GM18858 (cell line): ENCODE data around the gene AVPR1B.
"Not testable (repeated sequence)": the region's sequence is repeated elsewhere in the genome, so short reads cannot be mapped to it uniquely, and the experiment has no call there.

ENCODE experiments used
- ATAC-seq: cut with Tn5 transposase; IDR thresholded peaks from one replicate; pipeline ENCODE4 v1.9.1; 2021; ENCODE audit not compliant: unreplicated experiment

Gene AVPR1B

DNA sequence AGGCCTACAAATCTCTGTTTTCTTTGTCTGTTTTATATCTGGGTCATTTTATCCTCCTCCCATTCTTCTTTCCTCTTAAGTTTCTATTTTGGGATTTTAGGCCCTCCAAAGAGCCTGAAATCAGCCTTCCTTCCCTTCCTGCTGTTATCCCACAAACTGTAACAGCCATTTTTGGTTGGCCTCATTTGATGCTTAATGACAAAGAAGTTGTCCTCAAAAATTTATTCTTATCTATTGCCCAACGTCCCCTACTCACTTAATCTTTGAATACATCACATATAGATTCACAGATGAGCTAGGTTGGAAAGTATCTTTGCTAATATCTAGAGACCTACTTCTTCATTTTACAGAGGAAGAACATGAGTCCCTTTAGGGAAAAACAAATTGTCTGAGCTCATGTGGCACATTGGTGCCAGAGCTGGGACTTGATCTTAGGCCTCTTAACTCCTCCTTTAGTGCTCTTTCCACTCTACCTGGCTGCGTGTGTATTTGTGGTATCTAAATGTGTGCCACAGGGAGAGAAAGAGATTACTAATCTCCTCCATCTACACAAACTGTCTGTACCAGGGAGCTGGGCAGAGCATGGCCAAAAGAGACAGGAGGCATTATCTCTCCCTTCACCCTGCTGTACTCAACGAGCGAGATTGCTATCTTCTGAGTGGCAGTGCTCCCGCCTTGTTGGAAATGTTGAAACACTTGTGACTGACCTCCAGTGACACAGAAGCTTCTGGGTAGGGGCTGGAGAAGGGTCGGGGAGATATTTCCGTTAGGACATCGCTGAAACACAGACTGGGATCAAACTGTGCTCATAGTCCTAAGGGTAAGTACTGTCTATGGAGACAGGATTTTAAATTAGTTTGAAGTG lies 34.1 kb downstream of the AVPR1B start:
- no peak for ATAC-seq

DNA sequence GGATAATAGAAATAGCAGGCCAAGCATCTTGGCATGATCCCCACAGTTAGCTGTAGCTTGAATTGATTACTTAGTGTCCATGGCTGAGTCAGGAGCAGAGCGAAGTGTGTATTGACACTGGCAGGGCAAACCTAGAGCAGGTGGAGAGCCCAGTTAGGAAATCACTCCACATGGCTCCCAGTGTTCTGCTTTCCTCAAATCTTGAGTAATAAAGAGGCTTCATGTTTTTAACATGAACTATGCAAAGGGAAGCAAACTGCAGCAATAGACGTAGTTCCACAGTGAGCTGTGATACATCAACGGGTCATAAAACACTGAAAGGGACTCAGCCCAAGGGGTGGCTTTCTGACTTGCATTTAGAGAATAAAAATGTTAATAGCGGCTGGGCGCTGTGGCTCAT lies 35.3 kb downstream of the AVPR1B start:
- ATAC-seq = no peak

DNA sequence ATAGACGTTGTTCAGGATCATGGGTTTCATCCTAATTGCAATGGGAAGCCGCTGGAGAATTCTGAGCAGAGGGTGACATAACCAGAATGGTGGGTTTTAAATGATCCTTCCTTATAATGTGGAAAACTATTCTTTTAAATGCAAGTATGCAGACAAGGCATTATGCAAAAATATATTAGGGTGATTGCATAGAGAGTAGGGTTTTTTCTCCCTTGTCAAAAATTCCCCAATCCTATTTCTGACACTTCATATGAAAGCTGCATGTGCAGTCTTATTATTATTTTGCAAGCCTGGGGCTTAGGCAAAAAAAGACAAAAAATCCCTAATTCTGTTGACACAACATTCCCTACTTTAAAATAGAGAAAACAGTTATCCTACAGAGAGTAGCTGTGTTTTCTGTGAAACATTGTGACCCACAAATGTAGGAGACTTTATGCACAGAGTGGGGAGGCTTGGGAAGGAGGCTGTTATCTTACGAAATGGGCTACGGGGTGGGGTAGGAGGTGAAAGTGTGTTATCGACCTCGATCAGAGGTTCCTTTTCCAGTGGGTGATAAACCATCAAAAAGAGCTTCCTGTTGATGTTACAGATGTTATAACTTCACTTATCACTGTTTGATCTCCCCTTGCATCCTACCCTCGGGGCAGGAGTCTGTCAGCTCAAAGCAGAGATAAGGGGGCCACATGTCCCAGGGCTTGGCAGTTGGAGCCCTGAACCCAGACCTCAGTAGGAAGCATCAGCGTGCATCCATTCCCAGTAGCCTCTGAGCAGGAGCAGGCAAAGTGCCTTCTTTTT lies 37.0 kb downstream of the AVPR1B start:
- no peak for ATAC-seq

DNA sequence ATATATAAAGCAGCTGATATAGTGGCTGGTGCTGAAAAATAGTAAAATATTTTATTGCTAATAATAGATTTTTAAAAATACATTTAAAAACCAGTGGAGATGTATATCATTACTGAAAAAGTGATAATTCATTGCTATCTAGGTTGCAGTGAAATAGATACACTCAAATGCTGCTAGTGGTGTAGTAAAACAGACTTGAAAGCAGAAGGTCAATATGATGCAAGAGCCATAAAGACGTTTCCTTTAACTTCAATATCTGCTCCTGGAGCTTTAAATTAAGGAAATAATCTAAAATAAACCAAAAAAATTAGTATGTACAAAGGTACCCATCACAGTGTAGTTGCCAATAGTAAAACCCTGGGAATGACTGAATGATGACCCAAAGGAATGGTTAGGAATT lies 38.1 kb downstream of the AVPR1B start:
- no peak for ATAC-seq

DNA sequence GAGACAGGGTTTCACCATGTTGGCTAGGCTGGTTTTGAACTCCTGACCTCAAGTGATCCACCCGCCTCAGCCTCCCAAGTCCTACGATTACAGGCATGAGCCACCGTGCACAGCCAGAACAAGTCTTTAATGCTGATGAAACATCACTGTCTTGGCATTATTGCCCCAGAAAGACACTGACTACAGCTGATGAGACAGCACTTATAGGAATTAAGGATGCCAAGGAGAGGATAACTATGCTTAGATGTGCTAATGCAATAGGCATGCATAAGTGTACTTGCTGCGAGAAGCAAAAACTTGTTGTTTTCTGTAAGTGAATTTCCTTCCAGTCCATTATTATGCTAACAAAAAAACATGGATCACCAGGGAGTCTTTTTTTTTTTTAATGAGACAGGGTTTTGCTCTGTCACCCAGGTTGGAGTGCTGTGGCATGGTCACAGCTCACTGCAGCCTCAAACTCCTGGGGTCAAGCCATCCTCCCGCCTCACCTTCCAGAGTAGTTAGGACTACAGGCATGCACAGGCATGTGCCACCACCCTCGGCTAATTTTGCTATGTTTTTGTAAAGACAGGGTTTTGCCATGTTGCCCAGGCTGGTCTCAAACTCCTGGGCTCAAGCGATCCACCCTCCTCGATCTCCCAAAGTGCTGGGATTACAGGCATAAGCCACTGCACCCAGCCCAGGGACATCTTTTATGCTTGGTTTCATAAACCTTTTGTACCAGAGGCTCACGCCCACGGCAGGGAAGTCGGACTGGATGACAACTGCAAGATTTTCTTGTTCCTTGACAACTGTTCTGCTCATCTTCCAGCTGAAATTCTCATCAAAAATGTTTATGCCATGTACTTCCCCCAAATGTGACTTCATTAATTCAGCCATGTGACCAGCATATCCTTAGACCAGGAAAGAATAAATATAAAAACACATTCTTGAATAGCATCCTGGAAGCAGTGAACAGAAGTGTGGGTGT lies 41.1 kb downstream of the AVPR1B start:
- ATAC-seq = no peak

DNA sequence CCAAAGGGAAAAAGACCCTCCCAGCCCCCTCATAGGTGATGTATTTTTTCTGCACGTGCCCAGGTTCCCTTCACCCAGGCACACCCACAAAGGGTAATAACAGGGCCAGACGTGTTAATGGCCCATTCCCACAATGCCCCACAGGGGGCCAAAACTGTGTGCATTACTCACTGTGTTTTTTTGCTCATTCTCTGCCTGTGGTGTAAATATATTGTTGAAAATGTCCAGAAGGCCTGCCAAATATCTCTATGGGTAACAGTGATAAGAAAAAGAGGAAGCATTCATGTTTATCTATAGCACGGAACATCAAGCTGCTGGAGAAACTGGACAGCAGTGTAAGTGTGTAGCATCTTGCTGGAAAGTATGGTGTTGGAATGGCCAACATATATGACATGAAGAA lies 42.3 kb downstream of the AVPR1B start:
- ATAC-seq = no peak

DNA sequence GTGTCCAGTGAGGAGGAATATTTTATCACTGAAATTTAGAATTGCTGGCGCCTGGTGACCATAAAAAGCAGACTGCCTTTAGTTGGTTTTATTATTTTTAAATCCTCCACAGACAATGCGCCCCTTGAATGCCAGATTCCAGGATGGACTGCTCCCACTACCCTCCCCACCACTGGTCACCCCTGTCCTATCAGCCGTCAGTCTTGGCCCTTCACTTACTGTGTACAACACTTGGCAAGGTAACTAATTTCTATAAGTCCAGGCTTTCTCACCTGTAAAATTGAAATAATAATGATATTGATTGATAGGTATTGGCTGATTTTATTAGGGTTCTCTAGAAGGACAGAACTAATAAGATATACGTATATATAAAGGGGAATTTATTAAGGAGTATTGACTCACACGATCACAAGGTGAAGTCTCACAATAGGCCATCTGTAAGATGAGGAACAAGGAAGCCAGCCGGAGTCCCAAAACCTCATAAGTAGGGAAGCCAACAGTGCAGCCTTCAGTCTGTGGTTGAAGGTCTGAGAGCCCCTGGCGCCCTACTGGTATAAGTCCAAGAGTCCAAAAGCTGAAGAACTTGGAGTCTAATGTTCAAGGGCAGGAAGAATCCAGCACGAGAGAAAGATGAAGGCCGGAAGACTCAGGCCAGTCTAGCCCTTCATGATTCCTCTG lies 46.4 kb downstream of the AVPR1B start:
- no peak for ATAC-seq

DNA sequence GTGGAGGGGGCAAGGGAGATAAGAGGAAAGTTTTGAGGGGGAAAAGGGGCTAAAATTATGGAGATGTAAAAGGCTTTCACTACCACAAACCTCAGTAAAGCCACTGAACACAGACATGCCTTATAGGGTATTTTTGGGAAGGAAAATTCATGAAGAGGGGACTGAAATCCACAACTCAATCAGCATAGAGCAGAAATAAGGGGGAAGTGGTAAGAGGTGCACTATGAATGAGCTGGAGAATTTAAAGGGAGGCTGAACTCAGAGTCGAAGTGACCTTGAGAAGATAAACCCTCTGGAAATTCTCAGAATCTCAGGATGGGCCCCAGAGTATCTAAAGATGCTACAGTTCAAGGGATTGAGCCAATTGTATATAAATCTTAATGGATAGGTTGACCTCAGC lies 48.9 kb downstream of the AVPR1B start:
- ATAC-seq = no peak

DNA sequence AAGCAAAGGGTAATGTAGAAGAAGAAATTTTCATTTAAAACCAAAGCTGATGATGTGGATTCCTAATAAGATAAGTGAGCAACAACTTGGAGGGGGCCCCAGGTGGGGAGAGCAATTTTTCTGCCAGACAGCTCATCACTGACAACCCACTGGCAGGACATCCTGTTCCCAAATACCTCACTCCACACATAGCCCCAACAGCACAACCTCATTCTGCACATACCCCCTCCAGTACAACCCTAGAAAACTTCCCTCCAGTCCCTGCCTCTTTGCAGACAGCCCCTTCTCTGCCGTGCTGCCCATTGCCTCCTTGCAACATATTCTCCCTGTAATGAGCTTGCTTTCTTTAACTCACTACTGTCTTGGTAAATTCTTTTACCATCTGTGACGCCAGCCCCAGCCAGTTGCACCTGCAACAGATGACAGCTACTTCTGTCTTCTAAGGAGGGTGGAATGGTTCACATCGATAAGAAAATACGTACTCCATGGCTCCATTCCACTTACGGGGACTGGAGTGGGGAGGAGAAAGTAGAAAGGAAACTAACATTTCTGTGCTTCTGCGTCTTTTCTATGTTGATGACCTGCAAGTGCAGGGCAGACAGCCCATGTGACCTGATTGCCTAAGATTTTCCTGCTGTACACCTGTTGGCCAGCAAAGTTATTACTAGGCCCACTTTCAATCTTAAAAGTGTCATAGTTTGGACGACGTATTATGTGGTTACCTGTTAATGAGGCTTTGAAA lies 49.5 kb downstream of the AVPR1B start:
- ATAC-seq = no peak

DNA sequence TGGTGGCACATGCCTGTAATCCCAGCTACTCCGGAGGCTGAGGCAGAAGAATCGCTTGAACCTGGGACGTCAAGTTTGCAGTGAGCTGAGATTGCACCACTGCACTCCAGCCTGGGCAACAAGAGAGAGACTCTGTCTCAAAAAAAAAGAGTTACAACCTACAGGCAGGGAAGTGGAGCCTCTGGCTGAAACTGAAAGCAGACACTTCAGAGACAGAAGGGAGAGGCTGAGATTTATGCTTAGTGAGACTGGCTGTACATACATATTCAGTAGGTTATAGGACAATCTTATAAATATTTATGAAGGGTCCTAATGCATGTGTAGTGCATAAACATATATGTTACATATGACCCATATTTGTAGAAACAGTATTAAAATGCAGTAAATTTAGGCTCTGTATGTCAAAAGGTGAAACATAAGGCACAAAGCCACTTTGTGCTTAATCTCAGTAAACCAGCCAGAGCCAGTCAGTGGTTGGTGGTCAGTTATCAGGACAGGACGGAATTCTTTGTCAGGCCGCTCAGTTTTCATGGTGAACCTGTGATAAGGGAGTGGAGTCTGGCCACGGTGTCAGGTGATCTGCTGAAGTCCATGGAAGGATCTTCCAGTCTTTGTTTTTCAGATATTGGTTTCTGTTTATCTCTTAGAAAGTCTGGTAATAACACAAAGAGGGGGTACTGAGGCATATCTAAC lies 50.6 kb downstream of the AVPR1B start:
- peak; percentile 84 for ATAC-seq

DNA sequence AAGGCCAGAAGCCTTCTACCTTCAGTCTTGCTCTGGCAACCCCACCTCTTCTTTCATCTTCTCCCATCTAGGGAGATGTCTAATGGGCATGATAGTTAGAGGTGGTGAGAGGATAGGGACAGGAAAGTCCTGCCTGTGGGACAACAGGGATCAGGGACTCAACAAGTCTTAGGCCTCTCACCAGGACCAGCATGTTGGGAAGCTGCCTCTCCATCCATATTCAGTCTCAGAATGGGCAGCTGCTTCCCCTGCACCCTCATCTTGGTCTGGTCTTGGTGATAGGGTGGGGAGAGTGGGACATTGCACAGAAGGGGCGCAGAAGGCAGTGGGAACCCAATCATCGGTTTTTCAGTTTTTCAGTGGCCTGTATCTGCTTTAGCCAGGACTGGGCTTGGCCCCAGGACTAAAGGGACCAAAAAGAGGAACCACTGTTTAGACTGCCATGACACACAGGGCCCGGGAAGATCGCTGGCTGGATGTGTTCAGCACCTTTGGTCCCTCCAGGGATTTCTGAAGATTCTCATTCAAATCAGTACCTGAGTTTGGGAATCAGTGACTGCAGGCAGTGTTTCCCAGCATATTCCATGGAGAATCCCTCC lies 51.5 kb downstream of the AVPR1B start:
- no peak for ATAC-seq

DNA sequence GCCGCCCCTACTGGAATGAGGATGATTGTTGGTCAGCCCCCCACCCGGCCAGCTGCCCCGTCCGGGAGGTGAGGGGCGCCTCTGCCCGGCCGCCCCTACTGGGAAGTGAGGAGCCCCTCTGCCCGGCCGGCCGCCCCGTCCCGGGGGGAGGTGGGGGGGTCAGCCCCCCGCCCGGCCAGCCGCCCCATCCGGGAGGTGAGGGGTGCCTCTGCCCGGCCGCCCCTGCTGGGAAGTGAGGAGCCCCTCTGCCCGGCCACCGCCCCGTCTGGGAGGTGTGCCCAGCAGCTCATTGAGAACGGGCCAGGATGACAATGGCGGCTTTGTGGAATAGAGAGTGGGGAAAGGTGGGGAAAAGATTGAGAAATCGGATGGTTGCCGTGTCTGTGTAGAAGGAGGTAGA lies 52.7 kb downstream of the AVPR1B start:
- ATAC-seq = not testable (repeated sequence)

DNA sequence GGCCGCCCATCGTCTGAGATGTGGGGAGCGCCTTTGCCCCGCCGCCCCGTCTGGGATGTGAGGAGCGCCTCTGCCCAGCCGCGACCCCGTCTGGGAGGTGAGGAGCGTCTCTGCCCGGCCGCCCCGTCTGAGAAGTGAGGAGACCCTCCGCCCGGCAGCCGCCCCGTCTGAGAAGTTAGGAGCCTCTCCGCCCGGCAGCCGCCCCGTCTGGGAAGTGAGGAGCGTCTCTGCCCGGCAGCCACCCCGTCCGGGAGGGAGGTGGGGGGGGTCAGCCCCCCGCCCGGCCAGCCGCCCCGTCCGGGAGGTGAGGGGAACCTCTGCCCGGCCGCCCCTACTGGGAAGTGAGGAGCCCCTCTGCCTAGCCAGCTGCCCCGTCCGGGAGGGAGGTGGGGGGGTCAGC lies 53.2 kb downstream of the AVPR1B start:
- not testable (repeated sequence) for ATAC-seq

DNA sequence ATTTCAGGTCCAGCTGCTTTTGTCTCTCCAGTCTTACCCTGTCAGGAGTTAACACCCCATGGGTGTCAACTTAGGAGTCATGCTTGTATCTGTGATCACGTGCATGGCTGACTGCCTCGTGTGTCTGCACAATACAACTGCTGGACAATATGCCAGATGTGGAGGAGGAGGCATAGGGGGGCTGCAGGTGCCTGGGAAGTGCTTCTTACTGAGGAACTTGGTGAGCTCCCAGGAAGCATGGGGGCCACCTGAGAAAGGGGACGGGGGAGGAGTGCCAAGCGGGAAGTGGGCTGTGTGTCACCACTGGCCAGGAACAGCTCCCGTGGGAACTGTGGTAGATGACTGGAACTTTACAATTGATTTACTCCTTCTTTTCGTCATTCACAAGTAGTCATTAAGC lies 54.7 kb downstream of the AVPR1B start:
- no peak for ATAC-seq

DNA sequence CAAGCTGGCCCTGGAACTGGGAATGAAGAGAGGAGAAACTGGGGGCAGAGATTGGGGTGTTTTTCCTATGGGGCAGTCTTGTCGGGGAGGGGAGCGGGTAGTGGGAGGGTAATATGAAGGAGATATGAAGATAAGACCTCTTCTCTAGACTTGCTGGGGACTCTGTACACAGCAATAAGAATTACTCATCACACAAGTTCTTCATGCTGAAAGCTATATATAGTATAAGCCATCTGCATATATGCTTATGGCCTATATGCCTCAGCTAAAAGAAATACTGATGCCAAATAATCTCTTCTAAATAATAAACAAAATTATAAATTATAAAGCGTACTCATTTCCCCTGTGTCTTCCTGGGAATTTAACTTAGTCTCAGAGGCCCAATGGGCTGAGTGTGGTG lies 56.3 kb downstream of the AVPR1B start:
- ATAC-seq = no peak
